Measurements from ENCODE around the gene DQX1. TPM values are rescaled to one million over a fixed set of nuclear protein-coding genes. Genes with fewer than 3 reads are reported as not detected.

DQX1 gene
- total and polyA plus RNA-seq, 9 of the 15 experiments (the other 6 are each of a cell fraction or from before 2014, with no cell fraction given) = 0.04 to 0.38 (median 0.18) TPM; not detected in 1

- H3K27me3 ChIP-seq (ENCODE audit: control insufficient read depth in 2 of 2, insufficient read depth in 2 of 2, low read length in 2 of 2) = no peaks in the 10 kb centered on the region
- TF ChIP-seq CREB3 (tag; conservative IDR thresholded peaks at IDR 0.05; ENCODE audit: low read depth) (no peak), NFIC (IDR thresholded peaks at IDR 0.05) (peak; percentile 99), RCOR1 (IDR thresholded peaks at IDR 0.05; ENCODE audit: borderline replicate concordance in 1 of 2, low read depth in 2 of 2, low read length in 2 of 2) (no peak), RAD21 (CRISPR knock-in tag; conservative IDR thresholded peaks at IDR 0.05 in 1 of 2, IDR thresholded peaks at IDR 0.05 in 1 of 2) (peak in 1 of 2 experiments; percentile 7; a peak in 1 of 4 replicates), MAFK (IDR thresholded peaks at IDR 0.05; ENCODE audit: low read length) (no peak), PML (IDR thresholded peaks at IDR 0.05; ENCODE audit: low read length) (no peak), PRPF4 (IDR thresholded peaks at IDR 0.05; ENCODE audit: insufficient read depth, low read depth, low read length, poor library complexity, severe bottlenecking) (no peak), NFIX (CRISPR knock-in tag; IDR thresholded peaks at IDR 0.05; ENCODE audit: low read depth) (peak; percentile 97), FOXJ2 (tag; IDR thresholded peaks at IDR 0.05) (no peak), STAT6 (CRISPR knock-in tag; IDR thresholded peaks at IDR 0.05) (no peak), HDAC8 (tag; IDR thresholded peaks at IDR 0.05) (no peak), FOXA1 (IDR thresholded peaks at IDR 0.05; ENCODE audit: borderline replicate concordance) (no peak), ZBTB26 (CRISPR knock-in tag; IDR thresholded peaks at IDR 0.05) (no peak), E2F5 (CRISPR knock-in tag; IDR thresholded peaks at IDR 0.05) (no peak), SMAD1 (IDR thresholded peaks at IDR 0.05; ENCODE audit: low read depth, low read length, partially characterized antibody) (peak; percentile 80)
- no peak overlapping the region for H3K4me2 ChIP-seq (ENCODE audit: insufficient read depth, low read length)
- no peaks in the 10 kb centered on the region for H4K20me1 ChIP-seq (replicated peaks; ENCODE audit: control insufficient read depth, insufficient read depth, low read length)
- H3K9me3 ChIP-seq (replicated peaks; ENCODE audit: control insufficient read depth, insufficient read depth, low read depth, low read length) = no peaks in the 10 kb centered on the region
- no peak overlapping the region for H3K9ac ChIP-seq (ENCODE audit: insufficient read depth in 1 of 2, low read depth in 2 of 2, low read length in 2 of 2)
- in situ Hi-C loops (cut with MboI) = no loop called here
- intact Hi-C loops (cut with micrococcal nuclease) = no loop called here
- ChIA-PET CTCF (ENCODE audit: low intra/inter-chr PET ratio) (no interaction called here), POLR2A (interaction anchor here (1.0 kb wide), 1 partner anchor 25 kb away, joined by 3 read pairs; no protein-coding TSS in a partner anchor)
- DNase-seq (ENCODE audit: extremely low read depth in 1 of 4, low spot score in 3 of 4) = no peak
- FAIRE-seq = no peak
- H3K4me1 ChIP-seq (replicated peaks in 1 of 2; ENCODE audit: control insufficient read depth in 2 of 2, insufficient read depth in 2 of 2, low read length in 2 of 2) = peaks cover 11 to 32% of the 10 kb centered on the region in 2 experiments; a peak in 4 of 5 replicates
- H3K4me3 ChIP-seq = no peak overlapping the region
- H3K79me2 ChIP-seq (ENCODE audit: control insufficient read depth, insufficient read depth, low read length) = no peaks in the 10 kb centered on the region
- peaks cover 23% of the 10 kb centered on the region; the same call in 2 of the 3 replicates for H3K36me3 ChIP-seq (ENCODE audit: control insufficient read depth, insufficient read depth, low read length)
- 87% methylated on average over 18 of the region's 19 CpGs for WGBS (ENCODE audit: insufficient coverage, low coverage, missing lambda C conversion rate)
- no peaks in the 10 kb centered on the region for H3K9me1 ChIP-seq (ENCODE audit: control insufficient read depth, insufficient read depth, low read length)
- H2AFZ ChIP-seq (ENCODE audit: low read depth, low read length) = no peak overlapping the region
- ATAC-seq = no peak
- BruUV-seq (replicated peaks) = no TSS peak
- no peak overlapping the region for H3K27ac ChIP-seq (ENCODE audit: extremely low read depth, low read depth, low read length)
These were observed 28.8 kb downstream of the DQX1 start for GRCh38 chr2:74496997-74497776.

All from K562 (cell line).